ENCODE data around the gene RNF145.
A peak's percentile ranks its signal among the peaks of the same experiment; 100 is the strongest.
"Not testable (repeated sequence)": the region's sequence is repeated elsewhere in the genome, so short reads cannot be mapped to it uniquely, and the experiment has no call there.

The RNF145 gene, protein sequence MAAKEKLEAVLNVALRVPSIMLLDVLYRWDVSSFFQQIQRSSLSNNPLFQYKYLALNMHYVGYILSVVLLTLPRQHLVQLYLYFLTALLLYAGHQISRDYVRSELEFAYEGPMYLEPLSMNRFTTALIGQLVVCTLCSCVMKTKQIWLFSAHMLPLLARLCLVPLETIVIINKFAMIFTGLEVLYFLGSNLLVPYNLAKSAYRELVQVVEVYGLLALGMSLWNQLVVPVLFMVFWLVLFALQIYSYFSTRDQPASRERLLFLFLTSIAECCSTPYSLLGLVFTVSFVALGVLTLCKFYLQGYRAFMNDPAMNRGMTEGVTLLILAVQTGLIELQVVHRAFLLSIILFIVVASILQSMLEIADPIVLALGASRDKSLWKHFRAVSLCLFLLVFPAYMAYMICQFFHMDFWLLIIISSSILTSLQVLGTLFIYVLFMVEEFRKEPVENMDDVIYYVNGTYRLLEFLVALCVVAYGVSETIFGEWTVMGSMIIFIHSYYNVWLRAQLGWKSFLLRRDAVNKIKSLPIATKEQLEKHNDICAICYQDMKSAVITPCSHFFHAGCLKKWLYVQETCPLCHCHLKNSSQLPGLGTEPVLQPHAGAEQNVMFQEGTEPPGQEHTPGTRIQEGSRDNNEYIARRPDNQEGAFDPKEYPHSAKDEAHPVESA

DNA sequence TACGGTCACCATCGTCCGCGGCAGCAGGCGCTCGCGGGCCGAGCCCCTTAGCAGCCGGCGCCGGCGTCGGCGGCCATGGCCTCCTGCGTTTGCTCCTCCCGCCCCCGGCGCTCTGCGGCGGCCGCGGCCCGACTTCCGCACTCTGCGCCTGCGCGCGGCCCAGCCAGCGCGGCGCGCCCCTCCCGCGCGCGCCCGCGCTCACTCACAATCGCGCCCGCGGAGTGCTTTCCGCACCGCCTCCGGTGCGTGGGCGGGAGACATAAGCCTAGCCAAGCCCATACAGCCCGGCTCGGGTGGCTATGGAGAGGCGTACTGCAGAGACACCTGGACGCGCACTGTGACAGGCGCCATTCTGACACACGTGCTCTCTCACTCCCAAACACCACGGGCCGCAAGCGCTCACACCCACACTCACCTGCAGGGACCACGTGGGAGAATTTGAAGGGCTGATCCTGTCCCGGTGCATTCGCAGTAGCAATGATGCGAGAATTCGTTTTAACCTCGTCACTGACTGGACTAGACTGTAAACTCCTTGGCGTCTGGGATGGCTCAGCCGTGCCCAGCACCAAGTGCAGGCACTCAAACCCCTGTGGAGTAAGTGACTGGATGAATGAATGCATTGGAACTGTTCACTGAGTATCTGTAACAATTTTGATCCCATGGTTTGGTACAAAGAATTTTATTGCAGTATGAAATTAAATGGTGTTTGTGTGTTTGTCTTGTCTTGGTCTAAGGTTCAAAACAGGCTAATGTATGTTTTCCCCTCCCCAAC, at the start of gene RNF145:
Gene RNF145, minus strand, starts transcription at position 116 of the 772 bp plus-strand sequence. CDS start 5,936 bp downstream, outside the sequence.
- peak; percentile 88 for DNase-seq (ENCODE audit: low read depth)

DNA sequence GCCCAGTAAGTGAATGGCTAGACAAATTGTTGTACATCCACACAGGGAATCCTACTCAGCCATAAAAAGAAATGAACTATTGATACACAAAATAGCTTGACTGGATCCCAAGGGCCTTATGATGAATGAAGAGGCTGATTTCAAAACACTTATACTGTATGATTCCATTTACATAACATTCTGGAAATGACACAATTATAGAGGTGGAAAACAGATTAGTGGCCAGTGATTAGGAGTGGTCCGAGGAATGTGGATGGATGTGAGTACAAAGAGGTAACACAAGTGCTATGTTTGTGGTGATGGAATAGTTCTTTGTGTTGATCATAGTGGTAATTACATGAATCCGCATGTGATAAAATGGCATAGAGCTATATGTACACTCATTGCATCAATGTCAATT, 49.0 kb upstream of the RNF145 start:
- no peak for DNase-seq (ENCODE audit: low read depth)

DNA sequence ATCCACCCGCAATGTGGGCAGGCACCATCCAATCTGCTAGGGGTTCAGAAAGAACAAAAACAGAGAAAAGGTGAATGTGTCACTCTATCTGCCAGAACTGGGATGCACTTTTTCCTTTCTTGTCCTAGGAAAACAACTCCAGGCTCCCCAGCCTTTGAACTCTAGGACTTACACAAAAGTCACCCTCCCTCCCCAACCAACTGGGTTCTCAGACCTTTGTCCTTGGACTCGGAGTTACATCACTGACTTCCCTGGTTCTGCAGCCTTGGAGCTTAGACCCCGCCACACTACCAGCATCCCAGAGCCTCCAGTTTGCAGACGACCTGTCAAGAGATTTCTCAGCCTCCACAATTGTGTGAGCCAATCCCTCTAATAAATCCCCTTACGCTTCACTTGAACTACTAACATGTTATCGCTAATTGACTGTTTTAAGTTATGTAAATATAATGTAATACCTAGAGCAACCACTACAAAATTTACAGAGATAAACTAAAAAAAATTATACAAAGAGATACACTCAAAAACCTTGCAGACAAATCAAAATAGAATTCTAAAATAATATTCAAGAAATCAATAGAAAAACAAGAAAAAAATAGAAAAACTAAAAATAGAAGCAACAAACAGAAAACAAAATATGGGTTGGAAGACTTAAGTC, 48.4 kb upstream of the RNF145 start:
- no peak for DNase-seq (ENCODE audit: low read depth)

DNA sequence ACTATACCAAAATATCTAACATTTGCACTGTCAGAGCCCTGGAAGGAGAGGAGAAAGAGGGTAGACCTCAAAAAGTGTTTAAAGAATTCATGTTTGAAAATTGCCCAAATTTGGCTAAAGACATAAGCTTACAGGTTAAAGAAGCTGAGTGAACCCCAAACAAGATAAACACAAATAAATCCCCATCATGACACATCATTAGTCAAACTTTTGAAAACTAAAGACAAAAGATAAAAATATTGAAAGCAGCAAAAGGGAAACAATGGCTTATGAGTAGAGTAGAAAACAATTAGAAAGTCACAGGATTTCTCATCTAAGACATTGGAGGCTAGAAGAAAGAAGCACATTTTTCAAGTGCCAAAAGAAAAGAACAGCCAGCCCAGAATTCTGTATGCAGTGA, 47.7 kb upstream of the RNF145 start:
- DNase-seq (ENCODE audit: low read depth): no peak

DNA sequence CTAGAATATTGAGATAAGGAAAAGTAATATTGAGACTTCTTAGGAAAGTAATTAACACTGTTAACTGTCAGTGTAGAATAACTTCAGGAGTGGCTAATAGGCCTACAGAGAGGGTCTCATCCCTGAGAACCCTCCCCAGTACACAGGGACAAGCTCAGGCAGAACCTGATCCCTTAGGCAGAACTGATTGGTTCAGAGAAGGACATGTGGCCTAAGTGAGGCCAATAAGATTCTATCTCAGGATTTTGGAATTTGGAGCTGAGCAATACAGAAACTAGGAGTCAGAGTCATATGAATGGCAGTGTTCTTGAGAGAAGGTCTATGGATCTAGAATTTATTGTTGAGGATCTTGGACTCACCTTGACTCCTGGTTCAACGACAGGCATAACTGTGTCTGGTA, 42.8 kb upstream of the RNF145 start:
- no peak for DNase-seq (ENCODE audit: low read depth)

DNA sequence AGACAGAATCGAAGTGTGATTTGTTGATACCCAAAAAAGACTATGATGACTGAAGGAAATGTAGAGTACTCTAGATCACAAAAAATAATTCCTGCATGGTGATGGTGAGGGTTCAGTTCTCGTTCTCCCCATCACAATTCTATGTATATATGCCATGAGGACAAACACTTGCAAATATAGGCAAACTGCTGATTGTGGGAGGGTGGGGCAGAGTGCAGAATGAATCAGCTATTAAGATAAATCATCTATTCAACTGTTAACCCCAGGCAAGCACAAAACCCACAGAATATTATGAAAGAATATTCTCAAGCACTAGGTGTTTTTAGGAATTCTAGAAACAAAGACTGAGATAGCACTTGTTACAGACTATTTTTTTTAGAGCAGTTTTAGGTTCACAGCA, 39.8 kb upstream of the RNF145 start:
- DNase-seq (ENCODE audit: low read depth): no peak

DNA sequence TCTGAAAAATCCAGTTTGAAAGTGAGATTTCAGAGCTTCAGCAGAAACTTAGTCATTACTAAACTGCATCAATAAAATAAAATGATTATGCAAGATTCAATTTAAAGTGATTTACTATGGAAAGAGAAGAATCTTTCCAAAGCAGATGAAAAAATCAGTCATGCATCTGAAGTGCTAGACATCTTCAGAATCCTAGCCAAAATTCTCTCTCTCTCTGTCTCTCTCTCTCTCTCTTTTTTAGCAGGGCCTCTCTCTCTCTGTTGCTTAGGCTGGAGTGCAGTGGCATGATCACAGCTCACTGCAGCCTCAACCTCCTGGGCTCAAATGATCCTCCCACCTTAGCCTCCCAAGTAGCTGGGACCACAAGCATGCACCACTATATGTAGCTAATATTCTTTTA, 35.5 kb upstream of the RNF145 start:
- DNase-seq (ENCODE audit: low read depth): no peak

DNA sequence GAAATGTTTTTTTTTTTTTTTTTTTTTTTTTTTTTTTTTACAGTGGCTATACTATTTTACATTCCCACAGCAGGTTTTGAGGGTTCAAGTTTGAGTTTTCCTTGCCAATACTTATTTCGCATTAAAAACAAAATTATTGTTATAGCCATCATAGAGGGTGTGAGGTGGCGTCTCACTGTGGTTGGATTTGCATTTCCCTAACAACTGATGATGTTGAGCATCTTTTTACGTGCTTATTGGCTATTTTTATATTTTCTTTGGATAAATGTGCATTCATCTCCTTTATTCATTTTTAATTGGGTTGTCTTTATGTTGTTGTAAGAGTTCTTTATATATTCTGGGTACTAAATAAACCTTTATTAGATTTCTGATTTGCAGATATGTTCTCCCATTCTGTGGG, 34.8 kb upstream of the RNF145 start:
- DNase-seq (ENCODE audit: low read depth): no peak

DNA sequence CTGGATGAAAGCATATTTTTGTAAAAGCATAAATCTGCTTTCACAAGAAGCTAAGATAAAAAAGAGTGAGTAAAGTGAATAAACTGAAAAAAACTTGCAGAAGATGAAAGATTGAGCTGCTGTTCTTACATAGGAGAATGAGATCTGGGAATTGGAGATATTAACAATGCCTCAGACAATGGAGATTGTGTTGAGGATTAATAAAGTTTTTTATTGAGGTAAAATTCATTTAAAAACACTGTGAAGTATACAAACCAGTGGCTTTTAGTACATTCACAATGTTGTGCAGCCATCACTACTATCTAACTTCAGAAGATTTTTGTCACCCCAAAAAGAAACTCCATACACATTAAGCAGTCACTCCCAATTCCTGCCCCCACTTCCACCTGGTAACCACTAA, 34.0 kb upstream of the RNF145 start:
- DNase-seq (ENCODE audit: low read depth): no peak

DNA sequence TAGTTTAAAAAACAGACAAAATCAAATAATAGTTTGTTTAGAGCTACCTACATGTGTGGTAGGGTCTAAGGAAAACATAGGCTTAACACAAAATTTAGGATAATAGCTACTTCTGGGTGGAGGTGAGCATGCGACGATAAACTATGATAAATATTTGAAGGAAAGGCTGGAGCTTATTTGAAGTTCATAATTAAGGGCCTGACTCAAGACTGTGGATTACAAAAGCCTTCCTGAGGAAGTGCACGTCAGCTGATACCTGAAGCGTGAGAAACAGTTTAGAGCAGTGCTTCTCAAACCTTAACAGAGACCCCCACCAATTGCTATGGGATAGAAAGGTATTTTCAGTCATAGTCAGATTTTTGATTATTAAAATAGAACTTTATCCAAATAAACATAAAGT, 33.3 kb upstream of the RNF145 start:
- DNase-seq (ENCODE audit: low read depth): no peak

DNA sequence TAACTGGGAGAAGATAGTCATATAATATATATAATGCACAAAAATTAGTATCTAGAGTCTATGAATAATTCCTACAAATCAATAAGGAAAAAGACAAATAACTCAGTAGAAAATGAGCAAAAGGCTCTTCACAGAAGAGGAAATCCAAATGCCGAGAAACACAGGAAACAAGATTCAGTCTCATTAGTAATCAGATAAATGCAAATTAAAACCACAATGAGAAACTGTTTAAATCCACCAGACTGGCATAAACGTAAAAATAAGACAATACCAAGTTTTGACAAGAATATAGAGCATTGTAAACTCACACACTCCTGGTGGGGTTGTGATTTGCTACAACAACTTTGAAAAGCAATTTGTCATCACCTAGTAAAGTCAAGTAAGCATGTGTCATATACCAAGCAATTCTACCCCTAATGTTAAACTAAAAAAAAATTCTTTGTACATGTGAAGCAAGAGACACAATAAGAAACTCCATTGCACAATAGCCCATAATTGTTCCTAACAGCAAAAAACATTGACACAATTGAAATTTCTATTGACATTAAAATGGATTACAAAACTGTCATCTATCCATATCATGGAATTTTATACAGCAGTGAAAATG, 32.7 kb upstream of the RNF145 start:
- DNase-seq (ENCODE audit: low read depth): no peak

DNA sequence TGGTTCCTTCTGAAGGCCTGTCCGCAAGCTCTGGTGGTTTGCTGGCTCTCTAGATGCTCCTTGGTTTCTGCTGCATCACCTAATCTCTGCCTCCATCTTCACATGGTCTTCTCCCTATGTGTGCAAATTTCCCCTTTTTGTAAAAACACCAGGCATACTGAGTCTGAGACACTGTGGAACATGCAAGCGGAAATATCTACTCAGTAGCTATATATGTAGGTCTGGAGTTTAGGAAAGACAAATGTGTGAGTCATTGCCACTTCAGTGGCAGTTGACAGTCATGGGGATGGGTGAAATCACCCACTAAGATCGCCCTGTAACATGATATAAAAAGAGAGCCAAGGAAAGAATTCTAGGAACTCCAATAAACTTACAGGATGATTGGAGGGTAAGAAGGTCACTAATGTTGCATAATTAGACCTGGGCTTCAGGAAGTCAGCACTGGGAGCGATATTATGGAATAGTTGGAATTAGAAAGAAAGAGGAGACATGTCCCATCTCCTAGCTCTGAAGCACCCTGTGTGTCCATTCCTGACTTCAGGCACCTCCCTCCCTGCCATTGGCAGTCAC, 31.0 kb upstream of the RNF145 start:
- no peak for DNase-seq (ENCODE audit: low read depth)

DNA sequence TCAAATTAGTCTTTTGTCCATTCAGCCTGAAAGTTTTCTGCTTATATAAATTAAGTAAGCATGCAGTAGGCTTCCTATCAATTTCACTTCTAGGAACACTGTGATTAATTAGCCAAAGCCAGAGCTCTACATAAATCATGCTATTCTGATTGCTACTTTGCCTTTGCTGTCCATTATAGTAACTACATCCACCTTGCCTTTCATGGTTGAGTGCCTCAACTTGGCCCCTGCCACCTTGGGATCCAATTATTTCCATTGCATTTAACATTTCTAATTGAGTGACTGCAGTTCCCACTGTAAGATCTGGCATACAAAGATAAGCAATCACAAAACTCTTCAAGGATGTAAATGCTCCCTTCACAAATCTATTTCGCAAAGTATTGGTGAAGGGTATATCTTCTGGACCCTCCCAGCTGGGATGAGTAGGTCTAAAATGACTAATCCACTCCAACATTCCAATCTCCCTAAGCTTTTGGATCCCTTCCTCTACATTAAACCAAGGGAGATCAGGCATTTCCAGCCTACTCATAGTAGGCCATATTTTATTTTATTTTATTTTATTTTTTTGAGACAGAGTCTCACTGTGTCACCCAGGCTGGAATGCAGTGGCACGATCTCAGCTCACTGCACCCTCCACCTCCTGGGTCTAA, 26.6 kb upstream of the RNF145 start:
- DNase-seq (ENCODE audit: low read depth): not testable (repeated sequence)

DNA sequence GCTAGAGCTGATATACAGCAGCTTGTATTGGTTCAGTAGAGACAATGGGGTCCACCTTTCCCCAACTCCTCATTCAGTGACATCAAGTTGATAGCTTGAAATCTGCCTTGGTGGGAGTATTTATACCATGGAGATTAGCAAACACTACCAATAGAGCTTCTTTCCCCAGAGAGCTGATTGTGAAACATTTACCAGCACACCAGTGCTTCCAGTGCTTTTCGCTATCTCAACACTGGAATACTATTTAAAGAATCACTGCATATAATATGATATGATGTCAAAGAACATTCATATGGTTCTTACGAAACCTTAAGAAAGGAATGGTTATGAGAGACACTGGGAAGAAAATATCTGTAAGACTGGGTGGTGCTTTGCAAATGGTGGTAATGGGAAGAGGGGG, 21.8 kb upstream of the RNF145 start:
- DNase-seq (ENCODE audit: low read depth): no peak

DNA sequence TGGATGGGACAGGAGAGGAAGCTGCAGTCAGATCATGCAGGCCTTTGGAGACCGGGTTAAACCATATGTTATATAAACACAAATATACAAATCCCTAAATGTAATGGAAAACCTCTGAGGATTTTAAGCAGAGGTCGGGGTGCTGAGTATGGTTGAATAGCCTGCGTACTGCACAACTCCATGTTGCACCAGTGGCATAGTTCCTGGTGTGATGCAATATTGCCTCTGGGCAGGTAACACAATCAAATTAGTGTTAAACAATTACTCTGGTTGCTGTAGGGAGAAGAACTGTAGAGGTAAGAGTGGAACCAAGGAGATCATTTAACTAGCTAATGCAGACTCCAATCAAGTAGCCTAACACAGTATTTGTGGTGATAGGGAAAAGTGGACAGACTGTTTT, 21.3 kb upstream of the RNF145 start:
- DNase-seq (ENCODE audit: low read depth): no peak

DNA sequence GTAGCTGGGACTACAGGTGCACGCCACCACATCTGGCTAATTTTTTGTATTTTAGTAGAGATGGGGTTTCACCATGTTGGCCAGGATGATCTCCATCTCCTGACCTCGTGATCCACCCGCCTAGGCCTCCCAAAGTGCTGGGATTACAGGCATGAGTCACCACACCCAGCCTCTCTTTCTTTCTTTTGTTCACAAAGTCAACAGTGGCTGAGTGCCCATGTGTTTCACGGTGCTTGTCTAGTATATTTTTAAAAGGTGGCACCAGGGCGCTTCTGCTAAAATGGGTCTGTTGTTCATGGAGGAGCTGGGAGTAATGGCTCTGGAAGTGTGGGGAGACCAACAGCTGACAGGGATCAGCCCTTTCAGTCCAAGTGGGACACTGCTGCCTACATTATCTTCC, 18.7 kb upstream of the RNF145 start:
- not testable (repeated sequence) for DNase-seq (ENCODE audit: low read depth)

DNA sequence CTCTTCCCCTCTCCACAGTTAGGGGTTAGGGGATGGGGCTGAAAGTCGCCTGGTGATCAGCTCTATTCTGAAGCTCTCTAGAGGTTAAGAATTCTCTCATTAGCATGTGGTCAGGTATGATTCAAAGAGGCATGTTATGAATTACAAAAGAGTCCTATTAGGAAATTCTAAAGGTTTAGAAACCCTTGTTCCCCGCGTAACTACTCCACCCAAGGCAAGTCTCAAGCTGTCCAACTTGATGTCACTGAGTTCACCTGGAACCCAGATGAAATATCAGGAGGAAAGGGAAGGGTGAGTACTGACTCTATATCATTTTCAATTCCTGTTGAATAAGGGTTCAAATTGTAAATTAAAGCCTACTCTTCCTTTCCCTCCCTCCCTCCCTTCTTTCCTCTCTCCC, 18.1 kb upstream of the RNF145 start:
- DNase-seq (ENCODE audit: low read depth): no peak

DNA sequence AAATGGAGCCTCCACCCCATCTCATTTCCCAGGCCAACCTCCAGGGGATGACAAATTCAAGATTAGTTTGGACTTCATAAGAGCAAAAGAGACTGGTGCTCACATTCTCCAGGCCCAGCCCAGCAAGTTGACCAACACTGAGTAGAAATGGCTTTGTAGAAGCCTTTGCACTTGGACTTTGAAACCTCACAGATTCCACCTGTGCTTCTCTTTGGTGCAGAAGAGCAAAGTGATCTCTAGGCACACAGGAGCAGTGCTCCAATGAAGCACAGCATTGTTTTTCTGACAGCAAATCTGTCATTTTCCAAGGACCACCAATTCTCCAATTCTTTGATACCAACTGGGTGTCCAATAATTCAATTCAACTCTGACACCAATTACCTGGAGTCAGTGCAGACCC, 17.1 kb upstream of the RNF145 start:
- DNase-seq (ENCODE audit: low read depth): no peak

DNA sequence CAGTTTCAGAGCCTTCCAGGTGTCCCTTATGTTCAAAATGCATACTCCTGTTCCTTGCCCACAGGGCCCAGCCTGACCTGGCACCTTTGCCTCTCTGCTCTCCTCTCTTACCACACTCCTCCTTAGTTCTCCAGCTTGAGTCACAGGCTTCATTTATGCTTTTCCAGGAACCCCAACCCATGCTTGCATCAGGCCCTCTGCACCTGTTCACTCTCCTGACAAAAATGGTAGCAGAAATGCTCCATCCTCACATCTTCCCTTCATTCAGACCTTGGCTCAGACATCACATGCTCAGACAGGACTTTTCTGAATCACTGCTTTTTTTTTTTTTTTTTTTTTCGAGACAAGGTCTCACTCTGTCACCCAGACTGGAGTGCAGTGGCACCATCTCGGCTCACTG, 15.1 kb upstream of the RNF145 start:
- no peak for DNase-seq (ENCODE audit: low read depth)

DNA sequence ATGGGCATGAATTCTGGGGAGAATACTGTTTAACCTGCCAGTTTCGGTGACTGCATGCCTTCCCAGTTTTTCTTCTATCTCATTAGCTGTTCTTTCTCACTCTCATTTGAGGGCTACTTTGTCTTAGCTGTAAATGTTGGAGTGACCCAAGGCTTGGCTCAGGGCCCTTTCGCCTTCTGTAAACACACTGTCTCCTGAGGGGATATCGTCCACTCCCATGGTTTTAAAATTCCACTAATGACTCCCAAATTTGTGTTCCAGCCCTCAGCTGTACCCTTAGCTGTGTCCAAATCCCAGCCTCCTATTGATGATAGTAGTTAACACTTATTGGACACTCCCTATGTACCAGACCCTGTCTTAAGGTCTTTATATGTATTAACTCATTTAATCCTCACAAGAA, 14.1 kb upstream of the RNF145 start:
- DNase-seq (ENCODE audit: low read depth): no peak

DNA sequence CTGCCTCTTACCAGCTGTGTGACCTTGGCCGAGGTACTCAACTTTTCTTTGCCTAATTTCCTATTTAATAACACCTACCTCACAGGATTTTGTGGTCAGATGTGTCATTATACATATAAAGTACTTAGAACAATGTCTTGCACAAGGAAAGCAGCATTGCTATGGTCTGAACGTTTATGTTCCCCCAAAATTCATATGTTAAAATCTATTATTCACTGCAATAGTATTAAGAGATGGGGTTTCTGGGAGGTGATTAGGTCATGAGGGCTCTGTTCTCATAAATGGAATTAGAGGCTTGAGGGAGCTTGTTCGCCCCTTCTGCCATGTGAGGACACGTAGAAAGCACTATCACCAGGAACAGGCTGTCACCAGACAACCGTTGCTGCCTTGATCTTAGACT, 10.9 kb upstream of the RNF145 start:
- DNase-seq (ENCODE audit: low read depth): no peak

Data from stimulated activated CD8-positive, alpha-beta memory T cell treated with anti-CD3 and anti-CD28 coated beads, Interleukin-15, amount 100 ng/mL, for 24 hours (primary cell).